Activated CD4-positive, alpha-beta T cell treated with anti-CD3 and anti-CD28 coated beads, Interleukin-10, Interleukin-2, amounts not matched to agents 100 ng/mL and 50 ng/mL, durations not matched to agents 16 hours and 8 hours (primary cell): Measurements from ENCODE around the gene ANKRD33B.
"Not testable (repeated sequence)": the region's sequence is repeated elsewhere in the genome, so short reads cannot be mapped to it uniquely, and the experiment has no call there.

ENCODE experiments used
- DNase-seq: peaks from one replicate; pipeline ENCODE4 v3.0.0-alpha.2; 2020

The ANKRD33B gene

DNA sequence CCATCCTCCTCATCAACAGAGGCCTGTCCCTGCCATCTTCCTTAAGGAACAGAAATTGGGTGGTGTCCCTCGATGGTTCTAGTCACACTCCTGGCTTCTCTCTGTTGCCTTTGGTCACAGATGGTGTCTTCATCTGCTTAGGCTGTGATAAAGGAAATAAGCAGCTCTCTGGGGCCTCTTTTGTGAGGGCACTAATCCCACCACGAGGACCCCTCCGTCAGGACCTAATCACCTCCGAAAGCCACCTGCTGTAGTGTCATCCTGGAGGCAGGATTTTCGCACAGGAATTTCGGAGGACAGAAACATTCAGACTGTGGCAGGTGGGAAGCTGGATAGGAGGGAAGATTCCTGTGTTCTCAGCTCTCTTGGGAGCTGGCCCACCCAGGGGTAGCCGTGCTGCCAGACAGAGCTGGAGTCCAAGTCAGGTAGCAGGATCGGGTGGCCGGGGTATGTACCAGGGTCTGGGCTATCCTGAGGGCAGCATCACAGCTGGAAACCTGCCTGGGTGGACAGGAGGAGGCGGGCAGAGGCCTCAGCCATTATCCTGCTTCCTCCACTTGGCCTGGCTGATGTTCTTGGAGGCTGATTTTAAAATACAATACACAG is 59.5 kb downstream of the ANKRD33B start:
- DNase-seq = no peak

DNA sequence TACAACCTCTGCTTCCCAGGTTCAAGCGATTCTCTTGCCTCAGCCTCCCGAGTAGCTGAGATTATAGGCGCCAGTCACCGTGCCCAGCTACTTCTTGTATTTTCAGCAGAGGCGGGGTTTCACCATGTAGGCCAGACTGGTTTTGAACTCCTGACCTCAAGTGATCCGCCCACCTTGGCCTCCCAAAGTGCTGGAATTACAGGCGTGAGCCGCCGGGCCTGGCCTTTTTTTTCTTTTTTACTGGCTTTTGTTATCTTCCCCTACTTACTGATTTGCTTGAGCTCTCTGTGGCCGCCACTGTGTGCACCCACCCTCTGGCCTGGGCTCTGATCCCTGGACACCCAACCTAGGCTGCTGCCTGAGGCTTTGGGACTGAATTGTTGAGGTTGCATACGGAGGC is 60.3 kb downstream of the ANKRD33B start:
- DNase-seq = no peak

DNA sequence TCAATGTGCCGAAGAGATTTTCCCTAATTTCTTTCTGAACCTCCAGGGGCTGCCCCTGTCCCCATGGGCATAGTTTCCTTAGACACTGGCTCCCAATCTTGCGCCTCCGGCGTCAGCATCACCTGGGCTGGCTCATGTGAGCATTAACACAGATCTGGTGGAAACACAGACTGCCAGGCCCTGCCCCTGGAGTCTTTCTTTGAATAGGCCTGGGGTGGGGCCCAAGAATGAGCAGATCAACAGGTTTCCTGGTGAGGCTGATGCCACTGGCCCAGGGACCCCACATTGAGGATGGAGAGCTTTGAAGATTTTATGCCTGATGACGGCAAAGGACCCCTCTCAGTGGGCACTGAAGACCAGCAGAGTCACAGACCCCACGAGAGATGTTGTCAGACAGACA is 60.8 kb downstream of the ANKRD33B start:
- DNase-seq = no peak

DNA sequence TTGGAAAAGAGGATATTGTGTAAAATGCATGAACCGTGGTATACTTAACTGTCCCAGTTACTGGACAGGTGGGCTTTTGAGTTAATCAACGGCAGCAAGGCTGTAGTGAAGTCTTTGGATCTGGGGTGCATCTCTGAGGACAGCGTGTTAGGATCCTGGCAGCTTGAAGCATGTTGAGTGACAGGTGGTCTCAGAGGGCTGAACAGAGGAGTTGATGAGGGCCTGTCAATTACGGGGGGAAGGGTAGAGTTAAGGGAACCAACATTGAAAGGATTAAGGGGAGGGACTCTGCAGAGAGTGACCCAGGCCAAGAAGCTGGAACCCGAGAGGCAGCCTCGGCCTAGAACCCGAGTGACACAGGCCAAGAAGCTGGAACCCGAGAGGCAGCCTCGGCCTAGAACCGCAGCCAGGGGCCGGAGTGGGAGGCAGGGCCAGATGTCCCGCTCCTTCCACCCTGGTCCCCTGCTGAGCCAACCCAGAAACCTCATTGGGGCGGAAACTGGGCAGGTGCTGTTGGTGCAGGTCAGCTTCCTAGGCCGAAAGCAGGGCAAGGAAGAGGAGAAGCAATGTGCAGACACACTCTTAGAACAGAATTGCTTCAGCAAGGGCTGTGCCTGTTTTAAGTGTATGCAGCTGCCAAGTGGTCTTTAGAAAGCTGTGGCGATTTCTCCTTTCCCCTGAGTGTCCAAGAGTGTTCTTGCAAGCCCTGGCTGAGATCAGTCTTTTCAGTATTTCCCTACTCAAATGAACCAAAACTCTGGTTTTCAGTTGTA is 62.0 kb downstream of the ANKRD33B start:
- DNase-seq = no peak

DNA sequence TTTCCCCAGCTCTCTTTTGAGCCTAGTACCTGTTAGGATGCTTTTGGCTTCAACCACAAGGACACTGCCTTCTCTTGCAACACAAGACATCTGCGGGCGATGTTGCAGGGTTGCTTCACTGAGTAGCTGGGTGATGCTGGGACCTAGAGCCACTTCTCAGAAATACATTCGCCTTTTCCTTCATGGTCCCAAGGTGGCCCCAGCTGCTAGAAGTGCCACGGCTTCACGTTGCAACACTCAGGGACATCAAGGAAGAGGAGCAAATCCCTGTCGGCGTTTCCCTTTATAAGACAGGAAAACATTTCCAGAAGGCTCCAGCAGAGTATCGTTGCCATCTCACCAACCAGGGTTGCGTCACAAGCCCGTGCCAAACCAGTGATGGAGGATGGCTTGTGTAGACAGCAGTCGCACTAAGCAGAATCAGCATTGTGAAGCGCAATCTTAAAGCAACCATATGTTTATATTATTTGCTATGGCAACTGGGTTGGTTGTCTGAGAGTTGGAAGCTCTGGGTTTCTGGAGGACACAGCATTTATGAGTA is 62.7 kb downstream of the ANKRD33B start:
- no peak for DNase-seq

DNA sequence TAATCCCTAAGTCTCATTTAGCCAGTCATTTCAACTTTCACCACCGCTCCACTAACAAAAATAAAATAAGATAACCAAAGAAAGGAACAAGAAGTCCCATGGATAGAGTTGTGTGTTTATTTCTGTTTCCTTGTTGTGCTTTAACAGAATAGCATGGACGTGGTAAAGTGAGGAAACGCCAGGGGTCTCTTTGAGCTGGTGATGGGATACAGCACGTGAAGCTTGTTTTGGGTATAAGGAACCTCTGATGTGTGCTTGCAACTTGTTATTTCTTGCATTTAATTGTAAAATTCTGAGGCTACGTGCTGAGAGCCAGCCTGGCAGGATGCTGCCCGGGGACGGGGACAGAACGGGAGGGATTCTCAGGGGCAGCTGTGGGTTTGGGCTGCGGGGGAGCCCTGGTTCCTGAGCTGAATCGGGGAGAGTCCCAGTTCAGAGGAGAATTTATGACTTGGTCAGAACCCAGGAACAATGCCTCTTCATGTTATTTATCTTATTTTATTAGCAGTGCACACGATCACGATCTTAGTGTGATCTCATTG is 63.4 kb downstream of the ANKRD33B start:
- no peak for DNase-seq

DNA sequence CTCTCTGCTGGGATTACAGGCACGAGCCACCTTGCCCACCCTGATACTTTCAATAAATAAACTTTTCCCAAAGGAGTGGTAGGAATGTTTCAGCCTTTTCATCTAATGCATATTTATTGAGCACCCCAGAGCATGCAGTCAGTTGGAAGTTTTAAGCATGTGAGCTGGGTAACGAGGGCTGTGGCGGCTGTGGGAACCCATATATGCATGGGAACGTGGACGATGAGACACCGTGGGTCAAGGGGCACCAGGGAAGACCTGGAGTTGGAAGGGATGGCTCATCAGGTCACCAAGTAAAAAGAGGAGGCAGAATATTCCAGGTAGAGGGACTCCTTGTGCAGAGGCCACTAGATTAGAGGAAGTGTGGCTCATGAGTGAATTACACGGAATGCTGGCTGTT is 64.7 kb downstream of the ANKRD33B start:
- DNase-seq = no peak

DNA sequence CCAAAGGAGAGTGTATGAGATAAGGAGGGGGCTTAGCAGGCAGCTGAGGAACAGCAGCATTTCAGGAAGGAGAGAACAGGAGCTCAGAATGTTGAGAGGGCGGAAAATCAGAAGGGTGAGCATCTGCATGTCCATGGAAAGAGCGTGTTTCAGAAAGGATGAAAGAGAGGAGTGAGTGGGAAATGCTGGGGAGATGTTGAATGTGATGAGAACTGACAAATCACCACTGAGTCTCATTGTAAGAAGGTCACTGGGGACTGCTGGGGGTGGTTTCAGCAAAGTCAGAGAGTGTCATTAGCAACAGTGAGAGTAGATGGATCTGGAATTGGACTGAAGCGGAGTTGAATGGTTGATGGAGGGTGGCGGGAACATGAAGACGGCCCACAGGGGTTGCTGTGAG is 65.8 kb downstream of the ANKRD33B start:
- DNase-seq = no peak

DNA sequence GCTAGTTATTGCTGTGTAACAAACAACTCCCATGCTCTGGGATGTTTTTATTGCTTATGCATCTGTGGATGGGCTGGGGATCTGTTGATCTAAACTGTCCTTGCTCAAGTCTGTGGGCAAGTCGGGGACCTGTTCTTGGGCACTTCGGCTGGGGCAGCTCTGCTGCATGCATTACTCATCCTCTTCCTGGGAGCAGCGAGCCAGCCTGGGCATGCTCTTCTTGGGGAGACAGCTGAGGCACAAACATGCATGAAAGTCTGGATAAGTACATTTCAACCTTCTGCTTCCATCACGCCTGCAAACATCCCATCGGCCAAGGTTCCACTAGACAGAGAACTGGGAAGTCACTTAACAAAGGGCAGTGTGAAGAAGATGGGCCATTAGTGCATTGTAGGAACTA is 66.3 kb downstream of the ANKRD33B start:
- no peak for DNase-seq

DNA sequence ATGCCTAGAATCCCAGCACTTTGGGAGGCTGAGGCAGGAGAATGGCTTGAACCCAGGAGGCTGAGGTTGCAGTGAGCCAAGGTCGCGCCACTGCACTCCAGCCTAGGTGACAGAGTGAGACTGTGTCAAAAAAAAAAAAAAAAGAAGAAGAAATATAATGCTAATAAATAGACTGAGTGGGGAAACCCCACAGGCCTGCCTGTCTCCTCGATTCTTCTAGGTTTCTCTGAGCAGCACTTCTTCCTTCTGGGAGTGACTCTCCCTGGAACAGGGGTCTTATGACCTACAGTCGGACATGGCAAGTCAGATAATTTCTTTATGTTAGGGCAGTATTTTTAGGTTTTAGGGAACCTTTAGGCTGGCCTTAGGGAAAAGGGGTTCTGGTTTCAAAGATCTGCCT is 66.9 kb downstream of the ANKRD33B start:
- DNase-seq = not testable (repeated sequence)

DNA sequence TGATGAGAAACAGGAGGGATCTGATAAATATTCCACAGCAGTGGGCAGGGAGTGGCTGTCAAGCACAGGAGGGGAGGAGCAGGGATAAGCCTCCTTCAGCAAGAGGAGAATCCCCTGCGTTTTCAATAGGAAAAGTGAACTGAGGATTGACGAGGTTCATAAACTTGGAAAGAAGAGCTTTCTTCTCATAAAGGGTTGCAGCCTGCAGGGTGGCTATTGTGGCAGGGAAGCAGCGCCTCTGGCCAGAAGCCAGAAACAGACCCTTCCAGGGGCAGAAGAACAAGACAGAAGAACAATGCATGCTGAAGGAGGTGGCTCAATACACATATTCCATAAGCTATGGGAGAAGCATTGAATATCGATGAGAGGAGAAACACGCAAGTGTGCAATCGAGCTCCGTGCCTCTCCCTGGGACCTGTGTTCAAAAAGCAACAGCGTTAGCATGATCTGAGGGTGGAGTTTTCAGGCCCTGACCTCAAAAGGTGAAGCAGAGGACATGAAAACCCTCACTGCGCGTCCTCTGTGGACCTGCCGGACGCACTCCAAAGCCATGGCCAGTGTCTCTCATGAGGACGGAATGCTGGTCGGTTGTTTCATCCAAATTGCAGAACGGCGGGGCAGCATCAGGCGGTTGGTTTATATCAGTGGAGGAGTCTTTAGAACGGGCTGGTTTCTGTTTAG is 67.6 kb downstream of the ANKRD33B start:
- DNase-seq = no peak

DNA sequence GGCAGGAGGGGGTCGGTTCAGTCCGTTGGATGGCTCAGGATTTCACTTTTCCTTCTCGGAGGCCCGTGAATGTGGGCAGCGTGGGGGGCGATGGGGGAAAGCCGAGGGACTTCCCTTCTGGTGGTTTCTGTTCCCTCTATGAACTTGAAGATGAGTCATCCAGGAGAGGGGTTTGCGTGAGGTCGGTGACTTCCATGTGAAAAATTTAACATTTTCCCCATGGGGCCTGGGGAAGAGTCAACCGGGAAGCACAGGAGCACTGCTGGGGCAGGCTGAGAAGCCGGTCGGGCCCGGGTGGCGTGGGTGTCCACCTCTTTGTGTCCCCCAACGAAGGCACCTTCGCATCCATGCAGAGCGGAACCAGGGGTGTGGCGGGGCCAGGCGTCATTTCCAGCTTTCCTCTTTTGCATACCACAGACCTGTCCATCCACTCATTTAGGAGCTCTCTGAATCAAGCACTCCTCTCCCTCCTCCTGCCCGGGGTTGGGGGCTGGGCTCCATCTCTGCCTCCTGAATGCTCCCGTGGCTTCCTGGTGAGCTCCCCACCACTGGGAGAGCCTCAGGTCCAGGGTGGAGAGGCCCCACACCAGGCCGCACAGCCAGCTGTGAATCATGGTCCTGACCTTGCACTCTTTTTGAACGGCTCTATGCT is 68.4 kb downstream of the ANKRD33B start:
- peak; percentile 83 for DNase-seq

DNA sequence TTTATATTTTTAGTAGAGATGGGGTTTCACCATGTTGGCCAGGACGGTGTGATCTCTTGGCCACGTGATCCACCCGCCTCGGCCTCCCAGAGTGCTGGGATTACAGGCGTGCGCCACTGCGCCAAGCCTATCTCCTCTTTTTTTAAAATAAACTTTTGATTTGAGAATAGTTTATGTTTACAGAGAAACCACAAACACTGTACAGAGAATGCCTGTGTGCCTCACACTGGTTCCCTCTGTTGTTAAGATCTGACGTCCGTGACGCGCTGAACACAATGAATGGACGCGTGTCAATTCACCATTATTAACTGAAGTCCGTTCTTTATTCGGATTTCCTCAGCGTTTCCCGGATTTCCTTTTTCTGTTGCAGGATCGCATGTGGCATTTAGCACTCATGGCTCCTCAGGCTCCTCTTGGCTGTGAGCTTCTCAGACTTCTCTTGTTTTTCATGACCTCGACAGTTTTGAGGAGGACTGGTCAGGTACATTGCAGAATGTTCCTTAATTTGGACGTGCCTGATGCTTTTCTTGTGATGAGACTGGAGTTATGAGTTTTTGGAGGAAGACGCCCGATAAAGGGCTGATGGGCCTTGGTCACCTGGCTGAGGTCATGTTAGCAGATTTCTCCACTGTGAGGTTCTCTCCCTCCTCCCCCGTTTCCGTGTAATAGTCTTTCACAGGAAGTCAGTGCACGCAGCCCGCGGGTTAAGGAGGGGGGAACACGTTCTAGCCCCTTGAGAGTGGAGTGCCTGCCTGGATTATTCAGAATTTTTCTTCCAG is 69.6 kb downstream of the ANKRD33B start:
- DNase-seq = peak; percentile 46

DNA sequence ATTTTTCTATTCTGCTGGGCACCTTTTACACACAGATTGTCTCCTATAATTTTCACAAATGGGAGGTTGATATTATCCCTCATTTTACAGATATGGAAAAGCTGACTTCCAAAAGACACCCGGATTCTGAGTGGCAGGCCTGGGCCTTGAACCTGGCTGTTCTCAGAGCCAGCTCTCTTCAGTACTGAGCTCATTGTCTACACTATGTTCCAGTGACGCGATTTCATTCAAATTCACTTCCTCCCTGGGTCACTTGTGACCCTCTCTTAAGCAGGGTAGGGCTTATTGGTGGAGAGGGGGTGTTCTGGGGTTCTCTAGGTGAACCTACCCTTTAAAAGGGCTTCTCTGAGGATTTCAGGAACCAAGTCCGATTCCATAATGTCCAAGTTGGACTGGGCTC is 70.2 kb downstream of the ANKRD33B start:
- peak; percentile 29 for DNase-seq

DNA sequence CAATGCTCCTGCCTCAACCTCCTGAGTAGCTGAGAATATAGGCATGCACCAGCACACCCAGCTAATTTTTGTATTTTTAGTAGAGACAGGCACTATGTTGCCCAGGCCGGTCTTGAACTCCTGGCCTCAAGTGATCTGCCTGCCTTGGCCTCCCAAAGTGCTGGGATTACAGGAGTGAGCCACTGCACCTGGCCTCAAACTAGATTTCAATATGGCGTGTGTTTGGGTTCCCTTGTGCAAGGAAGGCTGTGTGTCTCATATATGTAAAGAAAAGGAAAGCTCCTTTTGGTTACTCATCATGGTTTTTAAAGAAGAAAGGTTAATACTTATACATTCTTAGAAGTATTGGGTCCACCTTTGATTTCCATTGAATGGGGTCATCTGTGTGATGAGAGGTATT is 70.7 kb downstream of the ANKRD33B start:
- DNase-seq = no peak

DNA sequence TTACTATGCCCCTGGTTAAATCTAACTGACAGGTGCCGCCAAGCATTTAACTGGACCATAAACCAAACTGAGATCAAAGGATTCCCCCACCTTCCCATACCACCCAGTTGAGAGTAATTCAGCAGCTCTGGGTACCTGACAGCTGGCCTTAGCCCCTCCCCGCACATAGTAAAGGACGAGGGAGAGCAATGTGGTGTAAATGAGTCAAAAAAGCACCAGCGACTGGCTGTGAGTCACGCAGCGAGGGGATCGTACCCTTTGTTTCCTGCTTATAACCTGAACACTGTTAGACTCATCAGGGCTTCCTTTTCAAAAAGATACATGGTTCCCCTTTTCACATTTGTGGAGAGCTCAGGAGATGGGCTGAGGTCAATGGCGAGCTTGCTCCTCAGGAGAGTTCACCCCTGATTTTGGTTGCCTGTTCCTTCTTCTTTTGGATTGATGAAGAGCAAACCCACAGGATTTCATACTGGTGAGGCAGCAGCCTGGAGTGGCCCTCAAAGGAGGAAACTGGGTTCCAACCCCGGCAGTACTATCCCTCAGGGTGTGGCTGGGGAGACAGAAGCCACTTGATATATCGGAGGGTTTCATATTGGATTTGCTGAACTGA is 71.5 kb downstream of the ANKRD33B start:
- DNase-seq = peak; percentile 94

DNA sequence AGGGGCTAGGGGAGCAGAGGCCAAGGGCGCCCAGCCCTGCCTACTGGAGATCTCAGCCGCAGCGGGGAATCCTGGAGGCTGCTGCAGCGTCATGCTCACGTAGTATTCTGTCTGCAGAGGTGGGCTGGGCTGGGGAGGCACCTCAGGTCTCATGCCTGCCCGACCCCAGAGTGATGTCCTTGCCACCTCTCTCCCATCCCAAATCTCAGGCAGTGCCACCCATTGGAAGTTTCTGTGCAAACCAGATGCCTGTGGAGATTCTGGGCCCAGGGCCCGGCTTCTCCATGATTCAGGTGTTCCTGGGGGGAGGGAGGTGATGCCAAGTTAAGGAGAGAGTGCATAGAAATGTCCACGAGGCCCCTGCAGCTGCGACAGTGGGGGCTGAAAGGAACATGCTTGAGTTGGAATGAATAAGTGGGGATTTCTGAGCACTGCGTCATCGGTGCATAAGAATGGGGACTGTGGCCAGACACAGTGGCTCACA is 72.0 kb downstream of the ANKRD33B start:
- DNase-seq = peak; percentile 37

DNA sequence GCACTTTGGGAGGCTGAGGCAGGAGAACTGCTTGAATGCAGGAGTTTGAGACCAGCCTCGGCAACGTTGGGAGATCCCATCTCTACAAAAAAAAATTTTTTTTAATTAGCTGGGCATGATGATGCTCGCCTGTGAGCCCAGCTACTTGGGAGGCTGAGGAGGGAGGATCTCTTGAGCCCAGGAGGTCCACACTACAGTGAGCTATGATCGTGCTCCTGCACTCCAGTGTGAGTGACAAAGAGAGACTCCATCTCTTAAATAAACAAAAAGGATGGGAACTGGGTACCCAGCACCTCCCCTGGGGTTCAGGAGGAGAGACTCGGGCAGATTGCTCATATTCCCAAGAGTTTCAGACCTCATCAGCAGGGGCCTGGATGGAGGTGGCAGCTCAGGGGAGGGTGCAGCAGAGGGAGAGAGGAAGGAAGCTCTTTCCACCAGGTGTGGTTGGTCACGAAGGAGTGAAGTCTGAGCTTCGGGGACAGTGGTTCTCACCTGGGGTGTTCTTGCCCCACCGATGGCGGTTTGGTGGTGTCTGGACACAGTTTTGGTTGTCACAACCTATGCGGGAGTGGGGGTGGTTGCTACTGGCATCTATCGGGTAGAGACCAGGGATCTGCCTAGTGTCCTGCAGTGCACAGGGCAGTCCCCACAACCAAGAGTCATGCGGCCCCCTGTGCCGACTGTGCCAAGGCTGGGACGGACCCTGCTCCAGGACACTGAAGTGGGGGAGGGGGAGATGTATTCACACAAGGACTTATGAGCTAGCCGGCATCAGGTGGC is 72.7 kb downstream of the ANKRD33B start:
- no peak for DNase-seq

DNA sequence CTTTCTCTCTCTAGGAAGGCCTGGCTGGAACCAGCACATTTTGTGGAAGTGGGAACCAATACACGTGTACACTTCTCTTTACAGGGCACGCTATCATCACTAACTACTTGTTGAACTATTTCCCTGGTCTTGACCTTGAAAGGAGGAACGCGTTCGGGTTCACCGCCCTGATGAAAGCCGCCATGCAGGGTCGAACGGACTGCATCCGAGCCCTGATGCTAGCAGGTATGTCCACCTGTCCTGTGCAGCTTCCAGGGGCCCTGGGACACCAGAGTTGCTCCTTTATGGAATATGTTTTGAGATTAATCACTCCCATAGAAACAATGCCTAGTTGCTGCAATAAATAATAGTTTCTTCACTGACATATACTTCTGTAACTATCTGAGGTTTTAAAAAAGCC is 74.1 kb downstream of the ANKRD33B start:
- no peak for DNase-seq

DNA sequence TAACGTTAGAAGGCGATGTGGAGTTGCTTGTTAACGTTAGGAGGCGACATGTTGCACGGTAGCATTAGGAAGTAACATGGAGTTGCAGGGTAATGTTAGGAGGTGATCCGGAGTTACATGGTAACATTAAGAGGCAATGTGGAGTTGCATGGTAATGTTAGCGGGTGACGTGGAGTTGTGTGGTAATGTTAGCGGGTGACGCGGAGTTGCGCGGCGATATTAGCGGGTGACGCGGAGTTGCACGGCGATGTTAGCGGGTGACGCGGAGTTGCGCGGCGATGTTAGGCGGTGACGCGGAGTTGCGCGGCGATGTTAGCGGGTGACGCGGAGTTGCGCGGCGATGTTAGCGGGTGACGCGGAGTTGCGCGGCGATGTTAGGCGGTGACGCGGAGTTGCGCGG is 74.9 kb downstream of the ANKRD33B start:
- DNase-seq = not testable (repeated sequence)

DNA sequence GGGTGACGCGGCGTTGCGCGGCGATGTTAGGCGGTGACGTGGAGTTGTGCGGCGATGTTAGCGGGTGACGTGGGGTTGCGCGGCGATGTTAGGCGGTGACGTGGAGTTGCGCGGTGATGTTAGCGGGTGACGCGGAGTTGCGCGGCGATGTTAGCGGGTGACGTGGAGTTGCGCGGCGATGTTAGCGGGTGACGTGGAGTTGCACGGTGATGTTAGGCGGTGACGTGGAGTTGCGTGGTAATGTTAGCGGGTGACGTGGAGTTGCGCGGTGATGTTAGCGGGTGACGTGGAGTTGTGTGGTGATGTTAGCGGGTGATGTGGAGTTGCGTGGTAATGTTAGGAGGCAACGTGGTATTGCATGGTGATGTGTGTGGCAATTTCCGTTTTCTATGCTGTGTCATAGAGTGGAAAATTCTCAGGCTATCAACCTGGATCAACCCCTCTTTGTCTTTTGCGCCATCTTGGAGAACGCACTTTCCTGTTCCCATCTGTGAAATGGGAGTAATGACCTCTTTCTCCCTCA is 76.0 kb downstream of the ANKRD33B start:
- no peak for DNase-seq
